Measurements from ENCODE around the gene PRIMA1.

PRIMA1 gene

DNA sequence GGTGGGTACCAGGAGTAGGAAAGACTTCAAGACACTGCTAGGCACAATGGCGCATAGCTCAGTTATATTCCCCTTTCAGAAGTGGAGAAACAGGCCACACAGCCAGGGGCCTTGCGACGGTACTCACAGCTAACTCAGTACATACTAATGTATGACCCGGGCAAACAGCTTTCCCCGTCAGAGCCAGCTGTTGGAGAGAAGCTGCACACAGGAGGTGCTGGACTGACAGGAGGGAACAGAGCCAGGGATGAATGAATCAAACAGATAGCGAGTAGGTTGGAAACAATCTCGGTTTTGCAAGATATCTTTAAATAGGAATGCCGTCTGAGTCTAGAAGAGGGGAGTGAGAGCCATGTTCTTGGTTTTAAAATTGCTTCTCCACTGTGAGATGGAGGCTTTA is 45.5 kb downstream of the PRIMA1 start:
- no peak for DNase-seq (ENCODE audit: extremely low read depth, low read depth)
- H3K4me3 ChIP-seq (replicated peaks; ENCODE audit: low read depth, low read length), result no peak overlapping the region
- TF ChIP-seq, protein P1, sequence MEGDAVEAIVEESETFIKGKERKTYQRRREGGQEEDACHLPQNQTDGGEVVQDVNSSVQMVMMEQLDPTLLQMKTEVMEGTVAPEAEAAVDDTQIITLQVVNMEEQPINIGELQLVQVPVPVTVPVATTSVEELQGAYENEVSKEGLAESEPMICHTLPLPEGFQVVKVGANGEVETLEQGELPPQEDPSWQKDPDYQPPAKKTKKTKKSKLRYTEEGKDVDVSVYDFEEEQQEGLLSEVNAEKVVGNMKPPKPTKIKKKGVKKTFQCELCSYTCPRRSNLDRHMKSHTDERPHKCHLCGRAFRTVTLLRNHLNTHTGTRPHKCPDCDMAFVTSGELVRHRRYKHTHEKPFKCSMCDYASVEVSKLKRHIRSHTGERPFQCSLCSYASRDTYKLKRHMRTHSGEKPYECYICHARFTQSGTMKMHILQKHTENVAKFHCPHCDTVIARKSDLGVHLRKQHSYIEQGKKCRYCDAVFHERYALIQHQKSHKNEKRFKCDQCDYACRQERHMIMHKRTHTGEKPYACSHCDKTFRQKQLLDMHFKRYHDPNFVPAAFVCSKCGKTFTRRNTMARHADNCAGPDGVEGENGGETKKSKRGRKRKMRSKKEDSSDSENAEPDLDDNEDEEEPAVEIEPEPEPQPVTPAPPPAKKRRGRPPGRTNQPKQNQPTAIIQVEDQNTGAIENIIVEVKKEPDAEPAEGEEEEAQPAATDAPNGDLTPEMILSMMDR (IDR thresholded peaks at IDR 0.05; ENCODE audit: low read depth, low read length, missing control alignments), result no peak

DNA sequence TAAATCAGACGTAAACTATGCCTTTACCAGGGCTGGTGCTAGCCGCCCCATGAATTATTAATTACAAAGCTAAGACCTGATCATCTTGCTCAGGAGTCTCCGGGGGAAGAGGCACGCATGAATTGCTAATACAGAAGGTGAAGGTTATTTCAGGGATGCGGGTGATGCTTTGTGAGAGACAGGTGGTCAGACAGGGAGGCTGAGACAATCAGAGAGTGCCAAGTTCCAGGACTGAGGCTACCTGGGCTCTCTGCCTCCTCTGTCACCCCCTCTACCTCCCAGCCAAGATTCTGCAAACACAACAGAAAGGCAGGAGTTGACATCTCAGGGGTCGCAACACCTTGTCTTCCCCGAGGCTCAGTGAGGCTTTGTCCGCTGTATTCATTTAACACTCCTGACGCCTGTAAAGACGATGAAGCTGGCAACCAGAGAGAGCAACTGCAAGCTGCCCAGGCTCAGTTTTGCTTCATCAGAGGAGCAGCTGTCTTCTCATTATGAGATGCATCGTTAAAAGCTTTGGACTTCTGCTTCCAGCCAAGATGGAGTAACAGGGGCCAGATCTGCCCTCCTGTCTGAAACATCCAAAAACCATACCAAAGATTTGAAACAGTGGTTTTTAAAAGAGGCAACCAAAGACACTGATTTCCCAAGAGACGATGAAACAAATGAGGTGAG is 46.6 kb downstream of the PRIMA1 start:
- TF ChIP-seq, protein P1 (IDR thresholded peaks at IDR 0.05; ENCODE audit: low read depth, low read length, missing control alignments), result no peak
- DNase-seq (ENCODE audit: extremely low read depth, low read depth), result no peak
- H3K4me3 ChIP-seq (replicated peaks; ENCODE audit: low read depth, low read length), result no peak overlapping the region

DNA sequence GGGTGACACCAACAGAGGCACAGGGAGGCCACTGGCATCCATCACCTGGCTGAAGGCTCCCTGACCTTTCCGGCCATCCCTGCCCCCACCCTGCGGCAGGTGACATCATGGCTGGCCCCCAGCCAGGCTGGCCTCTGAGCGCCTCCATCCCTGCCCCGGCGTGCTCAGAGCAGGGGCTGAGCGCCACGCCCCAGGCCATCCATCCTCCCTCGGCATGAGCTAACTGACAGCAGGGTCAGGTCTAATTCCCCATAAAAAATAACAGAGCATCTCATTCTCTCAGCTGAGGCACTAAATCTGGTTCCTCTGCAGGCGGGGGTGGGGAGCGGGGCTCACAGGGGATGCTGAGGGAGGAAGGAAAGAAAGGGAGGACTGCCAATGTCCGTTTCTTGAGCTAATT is 50.7 kb downstream of the PRIMA1 start:
- DNase-seq (ENCODE audit: extremely low read depth, low read depth), result no peak
- no peak overlapping the region for H3K4me3 ChIP-seq (replicated peaks; ENCODE audit: low read depth, low read length)
- TF ChIP-seq, protein P1 (IDR thresholded peaks at IDR 0.05; ENCODE audit: low read depth, low read length, missing control alignments), result no peak

DNA sequence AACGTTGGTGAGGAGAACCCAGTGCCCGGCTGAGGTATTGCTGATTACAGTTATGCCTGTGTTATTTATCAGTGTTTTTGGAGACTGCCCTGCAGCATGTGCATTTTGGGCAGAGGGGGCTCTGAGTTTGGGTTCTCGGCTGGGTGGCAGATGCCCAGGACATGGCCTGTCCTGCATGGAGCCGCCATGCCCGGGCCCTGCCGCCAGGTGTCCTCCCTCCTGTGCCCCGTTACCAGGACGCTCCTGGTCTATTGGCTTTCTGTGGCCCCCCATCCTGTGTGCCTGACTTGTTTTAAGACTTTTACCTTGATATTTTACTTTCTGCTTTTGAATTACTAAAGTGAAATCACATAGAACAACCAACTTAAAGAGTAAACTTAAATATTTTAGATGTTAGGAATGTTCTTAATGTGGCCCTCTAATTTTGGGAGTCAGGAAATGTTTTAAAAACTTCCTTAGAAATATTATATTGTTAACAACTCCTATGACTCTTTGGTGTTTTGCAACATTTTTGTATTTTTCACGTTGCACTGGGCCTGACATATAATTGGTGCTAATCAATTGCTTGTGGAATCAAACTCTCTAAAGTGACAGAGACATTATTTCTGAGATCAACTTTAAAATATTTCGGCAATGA is 51.8 kb downstream of the PRIMA1 start:
- H3K4me3 ChIP-seq (replicated peaks; ENCODE audit: low read depth, low read length), result no peak overlapping the region
- TF ChIP-seq, protein P1 (IDR thresholded peaks at IDR 0.05; ENCODE audit: low read depth, low read length, missing control alignments), result no peak
- DNase-seq (ENCODE audit: extremely low read depth, low read depth), result no peak

DNA sequence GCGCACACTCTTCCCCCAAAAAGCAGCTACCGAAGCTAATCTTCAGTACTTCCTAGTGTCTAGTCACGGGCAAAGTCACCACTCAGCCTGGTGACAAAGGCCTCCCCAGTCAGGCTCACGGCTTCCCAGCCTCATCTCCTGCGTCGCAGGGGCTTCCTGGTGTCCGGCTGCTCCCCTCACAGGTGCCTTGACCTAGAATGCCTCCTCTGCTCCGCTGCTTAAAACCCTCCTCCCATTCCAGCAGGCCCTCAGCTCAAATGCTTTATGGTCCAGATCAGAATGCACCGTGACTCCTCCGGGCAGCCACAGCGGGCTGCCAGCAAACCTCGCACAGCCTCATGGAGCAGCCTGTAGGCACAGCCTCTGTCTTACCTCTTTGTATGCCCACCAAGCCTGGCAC is 53.1 kb downstream of the PRIMA1 start:
- DNase-seq (ENCODE audit: extremely low read depth, low read depth), result no peak
- TF ChIP-seq, protein P1 (IDR thresholded peaks at IDR 0.05; ENCODE audit: low read depth, low read length, missing control alignments), result no peak
- H3K4me3 ChIP-seq (replicated peaks; ENCODE audit: low read depth, low read length), result no peak overlapping the region

DNA sequence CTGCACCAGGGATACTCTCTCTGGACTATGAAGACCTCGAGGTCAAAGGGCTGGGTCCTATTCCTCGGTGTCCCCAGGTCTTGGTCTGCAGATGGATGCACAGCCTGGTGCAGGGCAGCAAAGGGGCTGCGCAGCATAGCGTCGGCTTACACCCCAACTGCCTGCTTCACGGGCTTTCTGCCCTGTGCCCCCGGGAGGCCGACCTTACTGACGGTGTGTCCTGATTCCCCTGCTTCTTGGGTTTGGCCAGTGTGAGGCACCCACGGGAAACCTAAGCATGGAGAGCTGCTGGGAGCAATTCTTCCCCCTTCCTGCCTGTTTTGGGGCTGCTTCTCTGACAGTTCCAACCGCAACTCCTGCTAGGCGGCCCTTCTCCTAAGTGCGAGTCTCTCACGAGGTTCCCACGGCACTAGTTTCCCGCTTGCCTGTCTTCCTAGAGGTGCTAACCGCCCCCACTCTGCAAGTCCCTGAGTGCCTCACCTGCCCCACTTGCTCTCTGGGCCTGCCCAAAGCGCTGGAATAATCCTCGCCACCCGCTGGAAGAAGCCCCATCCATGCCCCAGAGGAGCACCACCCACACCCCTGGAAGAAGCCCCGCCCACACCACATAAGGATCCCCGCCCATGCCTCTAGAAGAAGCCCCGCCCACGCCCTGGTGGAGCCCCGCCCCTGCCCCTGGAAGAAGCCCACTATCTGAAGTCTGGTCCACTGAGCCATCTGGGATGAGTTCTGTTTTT is 54.0 kb downstream of the PRIMA1 start:
- no peak overlapping the region for H3K4me3 ChIP-seq (replicated peaks; ENCODE audit: low read depth, low read length)
- TF ChIP-seq, protein P1 (IDR thresholded peaks at IDR 0.05; ENCODE audit: low read depth, low read length, missing control alignments), result no peak
- no peak for DNase-seq (ENCODE audit: extremely low read depth, low read depth)
